NK-92 (cell line): ENCODE results near the gene TCF12.

Experiments used
- DNase-seq: peaks from one replicate; lab custom pipeline; 2025; ENCODE audit not compliant: unreplicated experiment; lab: John Stamatoyannopoulos, UW

TCF12 gene

DNA sequence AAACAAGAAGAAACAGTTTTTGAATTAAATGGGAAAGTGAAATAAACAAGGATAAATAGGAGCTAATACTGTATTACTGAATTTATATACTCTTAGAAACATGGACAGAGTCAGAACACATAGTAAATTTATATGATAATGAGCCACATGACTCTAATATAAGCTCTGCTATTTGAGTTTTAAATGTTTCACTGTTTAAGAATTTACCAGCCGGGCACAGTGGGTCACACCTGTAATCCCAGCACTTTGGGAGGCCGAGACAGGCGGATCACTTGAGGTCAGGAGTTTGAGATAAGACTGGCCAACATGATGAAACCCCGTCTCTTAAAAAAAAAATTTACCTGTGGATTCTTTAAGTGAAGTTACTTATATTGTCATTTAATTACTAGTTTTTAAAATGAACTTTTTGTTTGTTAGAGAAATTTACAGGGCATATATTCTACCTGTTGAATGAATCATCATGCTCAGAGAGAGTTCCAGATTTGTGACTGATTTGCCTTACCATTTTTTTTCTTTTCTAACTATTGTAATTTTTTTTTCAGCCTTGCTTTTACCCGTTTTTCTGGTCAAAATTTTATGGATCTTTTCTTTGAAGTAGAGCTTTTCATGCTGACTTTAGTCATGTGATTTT is 125.7 kb downstream of the TCF12 start:
- DNase-seq: no peak

DNA sequence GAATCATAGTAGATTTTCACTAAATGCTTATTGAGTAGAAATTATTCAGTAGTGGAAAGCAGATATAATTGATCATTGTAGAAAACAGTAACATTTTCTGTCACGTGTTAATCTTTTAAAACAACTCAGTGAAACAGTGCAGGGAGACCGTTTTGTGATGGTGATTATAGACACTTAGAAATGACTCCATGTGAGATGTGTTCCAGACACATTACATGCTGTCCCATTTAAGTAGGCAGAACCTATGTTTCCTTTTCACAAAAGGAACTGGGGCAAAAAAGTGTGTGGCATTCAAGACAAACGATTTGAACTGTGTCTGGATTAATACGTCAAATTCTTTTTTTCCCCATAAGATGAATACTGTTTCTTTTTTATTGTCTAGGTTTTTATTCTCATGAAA is 126.5 kb downstream of the TCF12 start:
- DNase-seq: no peak

DNA sequence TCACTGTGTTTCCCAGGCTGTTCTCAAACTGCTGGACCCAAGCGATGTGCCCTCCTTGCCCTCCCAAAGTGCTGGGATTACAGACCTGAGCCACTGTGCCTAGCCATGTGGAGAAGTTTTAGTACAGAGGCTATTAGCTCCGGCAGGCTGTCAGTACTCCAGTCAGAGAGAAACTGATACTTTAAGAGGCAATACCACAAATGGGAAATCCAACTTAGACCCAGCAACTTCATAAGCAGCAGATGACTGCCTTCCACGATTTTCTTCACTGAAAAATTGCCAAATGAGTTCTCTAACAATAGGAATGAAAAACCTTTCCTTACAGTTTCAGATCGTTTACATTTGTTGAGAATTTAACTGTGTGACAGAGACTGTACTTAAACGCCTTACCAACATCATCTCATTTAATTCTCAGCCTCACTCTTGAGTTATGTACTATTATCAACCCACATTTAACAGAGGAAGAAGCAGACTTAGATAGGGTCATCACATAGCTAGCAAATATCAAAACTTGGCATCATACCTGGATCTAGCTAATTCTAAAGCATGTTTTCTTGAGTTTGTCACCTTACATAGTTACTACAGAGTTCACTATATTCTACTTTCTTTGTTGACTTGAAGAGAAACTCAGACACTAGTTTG is 127.4 kb downstream of the TCF12 start:
- no peak for DNase-seq

DNA sequence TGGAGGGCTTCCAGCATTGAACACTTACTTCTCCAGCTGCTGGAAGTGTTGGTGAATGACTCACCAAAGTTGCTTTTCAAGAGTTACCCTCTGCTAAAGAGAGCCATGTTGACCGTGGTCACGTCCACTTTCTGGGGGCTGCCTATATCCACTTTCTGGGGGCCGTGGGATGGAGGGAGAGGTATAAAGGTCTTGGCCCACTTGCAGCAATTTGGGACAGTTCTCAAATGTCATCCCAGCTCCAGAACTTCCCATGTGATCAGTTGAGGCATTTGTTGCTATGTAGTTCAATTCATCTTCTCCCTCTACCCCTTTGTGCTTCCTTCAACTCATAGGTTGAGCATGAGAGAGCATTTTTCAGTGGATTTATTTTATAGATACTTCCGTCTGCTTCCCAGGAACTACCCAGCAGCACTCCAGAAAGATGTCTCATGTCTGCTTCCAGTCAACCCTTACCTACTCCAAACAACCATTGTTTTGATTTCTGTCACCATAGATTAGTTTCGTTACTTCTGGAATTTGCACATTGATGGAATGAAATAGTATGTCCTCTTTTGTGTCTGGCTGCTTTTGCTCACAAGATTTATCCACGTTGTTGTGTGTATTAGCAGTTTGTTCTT is 130.6 kb downstream of the TCF12 start:
- DNase-seq: no peak

DNA sequence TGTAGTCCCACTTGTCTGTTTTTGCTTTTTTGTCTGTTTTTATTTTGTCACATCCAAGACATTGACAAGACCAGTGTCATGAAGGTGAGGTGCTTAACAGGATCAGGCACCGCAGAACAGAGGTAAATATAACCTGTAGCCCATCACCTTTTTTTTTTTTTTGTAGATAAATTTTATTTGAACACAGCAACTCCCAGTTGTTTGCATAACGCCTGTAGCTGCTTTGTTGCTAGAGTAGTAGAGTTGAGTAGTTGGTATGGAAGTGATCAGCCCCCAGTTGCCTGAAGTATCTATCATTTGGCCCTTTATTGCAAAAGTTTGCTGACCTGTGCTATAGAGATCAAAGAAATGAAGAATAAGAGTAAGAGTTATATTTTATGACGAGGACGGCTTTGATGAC is 135.0 kb downstream of the TCF12 start:
- DNase-seq: no peak

DNA sequence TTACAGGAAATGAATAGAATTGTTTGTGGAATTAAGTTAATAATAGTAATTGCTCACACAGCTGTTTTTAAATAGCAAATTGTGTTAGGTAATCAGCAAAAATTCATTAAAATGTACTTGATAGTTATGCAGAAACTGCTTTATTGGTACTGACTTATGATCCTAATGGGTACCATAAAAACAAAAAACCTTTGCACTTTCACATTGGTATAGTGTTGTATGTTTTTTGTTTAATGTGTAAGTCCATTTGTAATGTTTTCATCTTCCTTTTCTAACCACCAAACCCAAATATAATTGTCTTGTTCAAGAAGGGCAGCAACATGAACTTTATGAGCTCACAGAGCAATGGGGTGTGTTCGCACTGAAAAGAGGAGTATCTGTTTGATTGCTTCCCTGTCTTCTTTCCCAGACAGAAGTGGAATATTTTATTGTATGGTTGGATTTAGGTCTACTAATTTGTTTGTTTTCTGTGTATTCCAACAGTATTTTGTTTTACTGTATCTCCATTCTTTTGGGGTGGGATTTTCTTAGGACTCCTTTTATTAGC is 135.8 kb downstream of the TCF12 start:
- no peak for DNase-seq

DNA sequence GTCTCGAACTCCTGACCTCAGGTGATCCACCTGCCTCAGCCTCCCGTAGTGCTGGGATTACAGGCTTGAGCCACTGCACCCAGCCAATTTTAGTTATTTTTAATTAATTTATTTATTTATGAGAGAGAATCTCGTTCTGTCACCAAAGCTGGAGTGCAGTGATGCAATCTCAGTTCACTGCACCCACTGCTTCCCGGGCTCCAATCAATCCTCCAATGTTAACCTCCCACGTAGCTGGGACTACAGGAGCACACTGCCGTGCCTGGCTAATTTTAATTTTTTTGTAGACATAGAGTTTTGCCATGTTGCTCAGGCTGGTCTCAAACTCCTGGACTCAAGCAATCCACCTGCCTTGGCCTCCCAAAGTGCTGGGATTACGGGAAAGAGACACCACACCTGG is 137.9 kb downstream of the TCF12 start:
- no peak for DNase-seq

DNA sequence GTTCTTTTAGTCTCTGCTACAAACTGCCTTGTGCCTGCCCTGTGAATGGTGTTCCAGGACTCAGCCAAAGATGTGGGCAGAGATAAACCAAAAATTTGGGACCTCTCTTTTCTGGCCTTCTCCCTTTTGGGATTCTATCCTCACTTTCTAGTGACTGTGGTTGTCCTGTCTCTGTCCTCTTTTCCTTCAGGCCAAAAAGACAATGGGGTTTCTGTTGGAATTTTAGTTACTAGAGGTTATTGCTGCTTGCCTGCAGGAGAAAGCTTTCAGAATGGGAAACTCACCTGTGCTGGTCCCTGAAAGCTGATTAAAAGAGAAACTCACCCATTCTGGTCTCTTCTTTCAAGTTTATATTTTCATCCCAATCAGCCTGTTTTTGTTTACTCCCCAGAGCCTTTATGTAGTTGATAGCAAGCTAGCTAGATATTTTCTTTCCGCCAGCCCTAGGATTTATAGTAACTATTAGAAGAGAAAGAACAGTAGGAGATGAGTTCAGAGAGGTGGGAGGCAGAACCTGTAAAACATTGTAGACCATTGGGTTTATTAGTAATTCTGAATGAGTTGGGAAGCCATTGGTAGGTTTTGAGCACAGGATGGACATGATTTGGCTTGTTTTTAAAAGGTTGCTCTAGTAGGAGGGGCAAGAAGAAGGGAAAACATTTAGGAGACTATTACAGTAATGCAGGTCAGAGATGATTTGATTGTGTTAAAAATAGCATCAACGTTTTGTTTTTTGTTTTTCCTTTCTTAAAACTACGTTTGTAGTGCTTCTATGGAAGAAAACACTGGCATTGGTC is 138.9 kb downstream of the TCF12 start:
- no peak for DNase-seq

DNA sequence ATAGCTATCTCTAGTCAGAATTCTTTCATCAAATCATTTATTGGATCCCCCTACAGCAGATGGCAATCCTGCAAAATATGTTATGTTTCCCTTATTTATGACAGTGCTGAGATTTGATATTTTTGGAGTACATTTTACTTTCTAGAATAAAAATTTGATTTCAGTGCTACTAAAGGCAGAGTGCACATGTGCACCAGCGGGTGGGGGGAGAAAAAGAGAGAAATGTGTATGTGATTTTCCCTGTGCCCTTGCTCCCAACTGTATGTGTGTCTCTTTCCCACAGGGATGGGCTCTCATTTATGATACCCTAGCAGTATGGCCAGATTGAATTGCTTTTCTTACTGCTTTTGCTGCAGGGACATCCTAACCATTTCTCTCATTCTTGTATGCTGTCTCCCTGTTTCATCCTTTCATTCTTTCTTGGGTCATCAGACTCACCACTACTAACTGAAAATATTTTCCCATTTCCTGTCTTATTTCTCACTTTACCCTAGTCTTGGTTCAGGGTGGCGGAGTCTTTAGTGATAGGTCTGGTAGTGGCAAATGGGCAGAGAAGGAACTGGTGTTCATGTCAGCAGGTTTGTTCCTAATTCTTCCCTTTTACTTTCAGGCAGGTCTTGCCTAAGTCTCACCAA is 140.7 kb downstream of the TCF12 start:
- DNase-seq: no peak

DNA sequence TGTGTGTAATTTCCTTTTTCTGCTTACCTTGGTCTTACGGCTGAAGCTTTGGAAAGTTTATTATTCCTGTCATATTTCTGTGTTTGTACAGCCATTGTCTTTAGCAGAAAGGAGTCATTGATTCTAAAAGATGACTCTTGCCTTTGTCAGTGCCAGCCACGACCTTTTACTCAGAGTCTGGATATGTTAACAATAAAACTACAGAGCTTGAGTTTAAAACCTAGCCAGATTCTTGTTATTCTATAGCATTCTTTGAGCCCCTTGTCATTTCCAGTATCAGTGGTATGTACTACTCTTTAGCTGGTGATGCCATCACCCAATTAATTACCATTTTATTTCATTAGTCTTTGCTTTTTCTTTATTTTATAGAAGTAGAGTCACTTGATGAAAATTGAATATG is 142.4 kb downstream of the TCF12 start:
- no peak for DNase-seq

DNA sequence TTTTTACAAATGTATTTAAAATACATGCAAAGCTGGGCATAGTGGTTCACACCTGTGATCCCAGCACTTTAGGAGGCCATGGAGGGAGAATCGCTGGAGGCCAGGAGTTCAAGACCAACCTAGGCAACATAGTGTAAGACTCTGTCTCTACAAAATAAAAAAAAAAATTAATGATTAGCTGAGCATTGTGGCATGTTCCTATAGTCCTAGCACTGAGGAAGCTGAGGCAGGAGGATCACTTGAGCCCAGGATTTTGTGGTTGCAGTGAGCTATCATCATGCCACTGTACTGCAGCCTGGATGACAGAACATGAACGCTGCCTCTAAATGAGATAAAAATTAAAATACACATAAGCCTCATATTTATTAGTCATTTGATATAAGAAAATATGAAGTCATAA is 142.8 kb downstream of the TCF12 start:
- DNase-seq: no peak

DNA sequence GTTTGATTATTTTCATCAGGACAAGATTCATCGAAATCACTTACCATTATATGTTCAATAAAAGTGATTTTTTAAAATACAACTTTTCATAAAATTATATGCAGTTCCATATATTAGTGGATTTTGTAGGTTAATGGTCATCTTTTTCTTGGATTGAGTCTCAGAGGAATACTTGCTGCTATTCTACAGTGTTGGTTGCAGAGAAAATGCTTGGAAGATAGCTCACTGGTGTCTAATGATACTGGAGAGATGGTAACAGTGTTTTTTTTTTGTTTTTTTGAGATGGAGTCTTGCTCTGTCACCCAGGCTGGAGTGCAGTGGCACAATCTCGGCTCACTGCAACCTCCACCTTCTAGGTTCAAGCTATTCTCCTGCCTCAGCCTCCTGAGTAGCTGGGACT is 143.3 kb downstream of the TCF12 start:
- DNase-seq: no peak

DNA sequence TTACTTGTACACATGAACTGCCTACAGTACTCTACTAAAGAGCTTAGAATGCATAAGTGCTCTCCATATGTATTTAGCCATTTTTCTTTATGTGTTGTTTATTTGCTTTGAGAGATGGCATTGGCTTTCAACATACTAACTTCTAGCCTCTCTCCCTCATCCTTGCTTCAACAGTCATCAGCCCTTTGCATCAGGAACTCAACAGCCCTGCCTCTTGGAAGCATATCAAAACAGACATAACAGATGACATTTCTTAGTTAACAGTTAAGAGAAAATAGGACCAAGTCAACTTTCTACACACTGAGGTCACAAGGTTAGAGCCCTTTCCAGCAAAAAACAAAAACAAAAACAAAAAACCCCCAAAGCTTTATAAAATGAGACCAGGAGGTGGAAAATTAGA is 145.6 kb downstream of the TCF12 start:
- no peak for DNase-seq

DNA sequence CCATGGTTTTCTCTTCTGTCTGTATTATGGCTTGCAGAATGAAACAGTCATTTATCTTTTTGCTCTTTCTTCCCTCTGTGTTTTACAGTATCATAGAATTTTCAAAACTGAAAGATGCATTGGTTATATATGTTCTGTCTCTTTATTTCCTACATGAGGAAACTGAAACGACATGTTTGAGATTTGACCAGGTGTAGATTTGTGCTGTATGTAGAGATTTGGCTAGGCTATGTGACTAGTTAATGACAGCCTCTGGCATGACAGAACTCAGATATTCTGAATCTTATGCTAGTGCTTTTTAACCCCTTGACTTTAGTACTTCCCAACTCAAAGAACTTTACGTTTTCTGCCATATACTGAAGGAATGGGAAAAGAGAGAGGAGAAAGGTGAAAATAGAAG is 151.0 kb downstream of the TCF12 start:
- no peak for DNase-seq

DNA sequence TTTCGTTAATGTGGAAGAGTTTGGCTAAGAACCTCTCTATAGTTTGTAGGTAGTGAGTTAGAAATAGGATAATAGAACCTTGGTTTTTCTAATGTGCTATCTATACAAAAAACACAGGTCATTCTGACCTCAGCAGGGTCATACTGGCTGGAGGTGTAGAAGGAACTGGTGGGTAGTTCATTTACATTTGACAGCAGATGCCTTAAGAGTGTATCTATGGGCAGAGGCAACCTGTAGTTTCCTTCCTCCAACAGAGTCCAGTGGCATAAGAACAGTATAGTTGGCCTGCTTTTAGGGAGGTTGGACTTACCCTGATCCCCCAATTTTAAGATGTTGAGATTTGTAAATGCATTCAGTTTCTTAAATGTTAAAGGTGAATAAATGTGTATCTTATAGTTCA is 152.2 kb downstream of the TCF12 start:
- no peak for DNase-seq

DNA sequence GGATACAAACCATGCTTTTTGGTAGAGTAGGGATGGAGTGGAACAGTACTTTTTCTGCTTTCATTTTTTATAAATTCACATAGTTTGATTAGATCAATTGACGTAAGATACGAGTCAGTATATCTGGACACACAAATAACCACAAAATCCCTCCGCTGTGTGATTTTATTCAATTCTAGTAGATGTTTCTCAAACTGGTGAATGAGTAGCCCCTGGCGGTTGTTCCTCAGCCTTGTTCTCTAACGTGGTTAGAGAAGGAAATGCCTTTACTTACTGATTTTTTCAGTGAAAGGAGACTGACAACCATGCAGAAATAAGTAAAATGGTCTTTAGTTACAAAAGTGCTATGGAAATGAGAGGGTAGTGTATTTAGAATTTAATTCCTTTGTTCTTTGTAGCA is 161.0 kb downstream of the TCF12 start:
- no peak for DNase-seq

DNA sequence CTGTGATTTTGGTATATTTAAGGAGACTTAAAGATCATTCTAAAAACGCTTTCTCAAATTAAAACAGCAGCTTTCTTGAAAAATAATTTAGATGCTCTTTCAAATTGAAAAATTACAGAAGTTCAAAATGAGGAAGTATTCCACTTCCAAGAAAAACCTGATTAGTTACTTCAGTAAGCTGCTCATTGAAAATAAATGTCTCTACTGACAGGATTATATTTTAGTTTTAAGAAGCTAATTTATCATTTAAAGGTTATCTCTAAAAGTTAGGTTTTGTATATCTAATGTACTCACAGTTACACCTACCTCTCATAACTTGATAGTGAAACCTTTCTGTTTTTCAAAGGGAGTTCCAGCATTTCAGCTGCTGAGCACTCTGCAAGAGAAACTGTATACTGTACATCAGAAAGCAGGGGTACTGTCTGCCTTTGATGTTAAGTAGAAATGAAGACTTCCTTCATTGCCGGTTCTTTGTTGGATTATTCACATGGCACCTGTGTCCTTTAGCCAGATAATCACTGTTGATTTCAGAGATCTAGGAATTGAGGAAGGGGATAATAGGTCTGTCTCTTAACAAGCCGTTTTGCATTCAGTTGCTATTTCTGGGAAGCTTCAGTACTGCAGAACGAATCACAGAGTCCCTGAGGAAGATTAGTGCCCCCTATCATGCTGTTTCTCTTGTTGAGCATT is 161.6 kb downstream of the TCF12 start:
- DNase-seq: no peak

DNA sequence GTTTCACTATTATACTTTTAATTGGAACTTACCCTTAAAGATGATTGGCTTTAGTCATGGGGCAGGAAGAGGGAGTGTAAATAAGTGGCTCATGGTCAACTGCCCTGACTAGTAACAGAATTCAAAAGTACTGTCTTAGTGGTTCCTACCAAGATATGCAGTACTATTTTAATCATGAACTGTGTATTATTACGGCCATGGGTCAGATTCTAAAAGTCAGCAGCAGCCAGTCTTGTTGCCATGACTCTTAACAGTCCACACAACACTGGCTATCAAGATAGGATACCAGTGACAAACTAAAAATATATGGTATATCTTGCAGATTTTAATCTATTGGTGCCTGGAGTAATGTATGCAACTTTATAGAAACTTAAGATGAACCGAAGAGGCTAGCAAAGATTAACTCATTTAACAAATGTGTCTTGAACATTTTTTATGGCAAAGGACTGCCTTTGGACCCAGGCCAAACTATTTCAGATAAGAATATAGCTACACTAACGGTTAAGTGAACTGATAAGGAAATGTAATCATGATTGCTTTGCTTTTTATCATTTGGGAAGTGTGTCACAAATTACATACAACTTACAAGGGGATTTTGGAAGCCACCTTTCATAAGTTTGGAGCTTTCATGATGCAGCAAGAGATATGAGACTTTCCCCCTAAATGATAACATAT is 163.7 kb downstream of the TCF12 start:
- no peak for DNase-seq

DNA sequence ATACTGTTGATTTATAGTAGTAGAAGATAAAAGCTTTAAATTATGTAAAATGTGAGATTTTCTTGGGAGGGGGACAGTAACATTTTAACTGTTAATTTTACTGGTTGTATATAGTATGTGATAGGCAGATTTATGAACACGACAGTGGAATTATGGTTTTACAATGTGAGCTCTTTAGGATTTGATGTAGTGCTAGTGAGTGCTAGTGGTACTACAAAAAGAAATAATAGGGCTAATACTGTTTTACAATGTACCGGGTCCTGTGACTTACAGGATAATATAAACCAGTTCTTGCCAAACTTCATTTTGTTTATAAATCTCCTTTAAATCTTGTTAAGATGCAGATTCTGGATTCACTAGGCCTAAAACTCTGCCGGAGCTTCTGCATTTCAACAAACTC is 165.7 kb downstream of the TCF12 start:
- no peak for DNase-seq

DNA sequence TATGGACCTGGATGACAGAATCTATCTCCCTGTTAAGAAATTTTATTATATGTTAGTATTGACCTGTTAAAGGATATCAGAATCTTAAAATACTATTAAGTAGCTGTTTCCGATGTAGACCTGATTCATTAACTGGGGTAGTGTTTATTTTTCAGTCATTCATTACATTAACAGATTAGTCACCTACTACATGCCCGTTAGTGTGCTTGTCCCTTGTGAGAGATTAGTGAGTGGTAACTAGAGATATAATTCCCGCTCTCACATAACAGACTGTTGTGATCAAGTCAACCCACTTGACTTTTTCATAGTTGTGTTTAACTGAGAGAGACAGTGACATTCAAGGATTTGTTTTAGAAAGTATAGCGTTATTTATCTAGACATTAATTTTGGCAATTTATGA is 166.8 kb downstream of the TCF12 start:
- no peak for DNase-seq
